ENCODE data around the gene ABHD6.
"Not testable (repeated sequence)": the region's sequence is repeated elsewhere in the genome, so short reads cannot be mapped to it uniquely, and the experiment has no call there.

The ABHD6 gene

GRCh38 chr3:58237238-58237940 lies at the start of gene ABHD6:
TSS of gene ABHD6 (plus strand) at chr3:58237792. CDS start at chr3:58256587, 18,795 bp downstream.
- no peak for DNase-seq (ENCODE audit: low read depth, low spot score)

GRCh38 chr3:58188173-58188564 lies 49.4 kb upstream of the ABHD6 start:
- no peak for DNase-seq (ENCODE audit: low read depth, low spot score)

- DNase-seq (ENCODE audit: low read depth, low spot score) = no peak
Observed at GRCh38 chr3:58188921-58189451, 48.6 kb upstream of the ABHD6 start.

- DNase-seq (ENCODE audit: low read depth, low spot score) = no peak
Observed at GRCh38 chr3:58189691-58190090, 47.9 kb upstream of the ABHD6 start.

GRCh38 chr3:58190291-58190690 lies 47.3 kb upstream of the ABHD6 start:
- no peak for DNase-seq (ENCODE audit: low read depth, low spot score)

- no peak for DNase-seq (ENCODE audit: low read depth, low spot score)
Observed at GRCh38 chr3:58190882-58191281, 46.7 kb upstream of the ABHD6 start.

GRCh38 chr3:58191361-58191991 lies 46.1 kb upstream of the ABHD6 start:
- no peak for DNase-seq (ENCODE audit: low read depth, low spot score)

GRCh38 chr3:58192069-58192468 lies 45.5 kb upstream of the ABHD6 start:
- DNase-seq (ENCODE audit: low read depth, low spot score) = no peak

- no peak for DNase-seq (ENCODE audit: low read depth, low spot score)
Observed at GRCh38 chr3:58193682-58194407, 43.7 kb upstream of the ABHD6 start.

GRCh38 chr3:58197588-58197987 lies 40.0 kb upstream of the ABHD6 start:
- no peak for DNase-seq (ENCODE audit: low read depth, low spot score)

GRCh38 chr3:58198362-58198761 lies 39.2 kb upstream of the ABHD6 start:
- no peak for DNase-seq (ENCODE audit: low read depth, low spot score)

- no peak for DNase-seq (ENCODE audit: low read depth, low spot score)
Observed at GRCh38 chr3:58198804-58199203, 38.8 kb upstream of the ABHD6 start.

GRCh38 chr3:58200121-58200709 lies 37.4 kb upstream of the ABHD6 start:
- no peak for DNase-seq (ENCODE audit: low read depth, low spot score)

- no peak for DNase-seq (ENCODE audit: low read depth, low spot score)
Observed at GRCh38 chr3:58200846-58201355, 36.7 kb upstream of the ABHD6 start.

GRCh38 chr3:58201451-58201850 lies 36.1 kb upstream of the ABHD6 start:
- not testable (repeated sequence) for DNase-seq (ENCODE audit: low read depth, low spot score)

- no peak for DNase-seq (ENCODE audit: low read depth, low spot score)
Observed at GRCh38 chr3:58202917-58203360, 34.7 kb upstream of the ABHD6 start.

- no peak for DNase-seq (ENCODE audit: low read depth, low spot score)
Observed at GRCh38 chr3:58203541-58203940, 34.1 kb upstream of the ABHD6 start.

- DNase-seq (ENCODE audit: low read depth, low spot score) = no peak
Observed at GRCh38 chr3:58204720-58205119, 32.9 kb upstream of the ABHD6 start.

GRCh38 chr3:58205981-58206380 lies 31.6 kb upstream of the ABHD6 start:
- no peak for DNase-seq (ENCODE audit: low read depth, low spot score)

GRCh38 chr3:58206406-58207011 lies 31.1 kb upstream of the ABHD6 start:
- no peak for DNase-seq (ENCODE audit: low read depth, low spot score)

GRCh38 chr3:58207954-58208353 lies 29.6 kb upstream of the ABHD6 start:
- DNase-seq (ENCODE audit: low read depth, low spot score) = no peak

All from smooth muscle cell of the brain vasculature (primary cell).